LoVo (cell line): Measurements from ENCODE around the gene DYRK2.

ENCODE experiments used
- DNase-seq: peaks from one replicate; pipeline ENCODE4 v3.0.0-alpha.2; 2016; ENCODE audit warnings: low spot score

The DYRK2 gene

DNA sequence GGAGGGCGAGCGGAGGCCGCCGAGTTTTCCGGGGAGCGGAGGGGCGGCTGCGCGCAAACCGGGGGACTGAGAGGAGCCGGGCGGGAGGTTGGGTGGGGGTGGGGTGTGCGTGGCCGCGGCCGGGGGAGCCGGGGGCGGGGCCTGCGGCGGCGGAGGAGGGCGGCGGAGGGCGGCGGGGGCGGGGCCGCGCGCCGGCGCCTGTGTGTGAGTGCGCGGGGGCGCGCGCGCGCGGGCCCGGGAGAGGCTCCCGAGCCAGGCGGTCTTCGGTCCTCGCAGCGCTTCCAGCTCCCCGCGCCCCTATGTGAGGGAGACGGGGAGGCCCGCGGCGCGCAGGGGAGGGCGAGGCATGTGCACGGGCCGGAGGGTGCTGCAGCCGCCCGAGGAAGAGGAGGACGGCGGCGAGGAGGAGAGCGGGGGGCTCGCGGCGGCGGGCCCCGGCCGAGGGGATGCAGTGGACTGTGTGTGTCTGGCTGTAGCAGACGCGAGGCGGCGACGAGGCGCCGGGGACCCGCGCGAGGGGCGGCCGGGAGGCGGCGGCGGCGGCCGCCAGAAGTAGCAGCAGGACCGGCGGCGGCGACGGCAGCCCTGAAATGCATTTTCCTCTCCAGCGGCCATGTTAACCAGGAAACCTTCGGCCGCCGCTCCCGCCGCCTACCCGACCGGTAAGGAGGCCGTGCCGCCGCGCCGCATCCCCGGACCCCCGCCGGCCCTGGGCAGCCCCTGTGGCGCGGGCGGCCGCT is at the start of gene DYRK2:
TSS of gene DYRK2 (plus strand) at position 225 of the 740 bp plus-strand sequence. CDS start at position 614, 389 bp downstream.
- peak; percentile 86 for DNase-seq

DNA sequence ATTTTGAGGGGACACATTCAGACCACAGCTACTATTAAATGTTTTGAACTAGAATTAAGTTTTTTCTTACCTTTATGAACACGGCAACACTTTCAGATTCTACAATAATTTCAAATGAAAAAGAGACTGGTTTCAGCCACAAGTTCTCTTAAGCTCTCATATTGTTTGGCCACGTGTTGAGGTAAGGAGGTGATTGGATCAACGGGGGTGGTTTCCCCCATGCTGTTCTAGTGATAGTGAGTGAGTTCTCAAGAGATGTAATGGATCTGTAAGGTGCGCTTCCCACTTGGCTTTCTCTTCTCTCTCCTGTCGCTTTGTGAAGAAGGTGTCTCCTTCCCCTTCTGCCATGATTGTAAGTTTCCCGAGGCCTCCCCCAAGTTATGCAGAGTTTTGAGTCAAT is 48.9 kb upstream of the DYRK2 start:
- DNase-seq, result no peak

- no peak for DNase-seq
Measured at GRCh38 chr12:67601126-67601525, 47.4 kb upstream of the DYRK2 start.

DNA sequence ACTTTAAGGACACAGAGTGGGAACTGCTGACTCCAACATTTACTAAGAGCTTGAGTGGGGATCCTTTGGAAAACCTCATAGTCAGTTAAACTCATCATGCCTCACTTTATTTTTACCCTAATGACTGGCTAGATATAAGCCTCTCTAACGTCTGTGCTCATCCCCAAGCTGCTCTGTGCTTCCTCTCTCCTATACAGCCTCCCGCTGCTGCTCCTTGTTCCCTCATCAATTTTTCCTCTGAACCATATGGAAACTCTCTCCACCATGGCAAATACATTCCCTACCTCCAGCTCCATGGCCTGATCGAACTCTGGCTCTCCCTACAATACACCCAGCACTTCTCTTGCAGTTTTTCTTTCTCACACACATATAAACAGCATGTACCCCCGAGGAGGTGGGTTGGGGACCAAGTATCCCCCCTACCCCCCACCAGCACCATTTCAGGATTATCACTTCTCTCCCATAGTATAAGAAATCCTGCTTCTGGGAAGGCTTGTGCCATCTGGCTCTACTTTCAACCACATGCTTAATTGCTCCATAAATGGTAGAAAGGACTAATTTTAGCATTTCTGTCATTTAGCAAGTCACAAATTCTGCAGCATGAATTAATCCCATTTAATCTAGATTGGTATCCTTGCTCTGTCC is 39.2 kb upstream of the DYRK2 start:
- DNase-seq, result no peak

GRCh38 chr12:67613040-67613439 is 35.5 kb upstream of the DYRK2 start:
- no peak for DNase-seq

DNA sequence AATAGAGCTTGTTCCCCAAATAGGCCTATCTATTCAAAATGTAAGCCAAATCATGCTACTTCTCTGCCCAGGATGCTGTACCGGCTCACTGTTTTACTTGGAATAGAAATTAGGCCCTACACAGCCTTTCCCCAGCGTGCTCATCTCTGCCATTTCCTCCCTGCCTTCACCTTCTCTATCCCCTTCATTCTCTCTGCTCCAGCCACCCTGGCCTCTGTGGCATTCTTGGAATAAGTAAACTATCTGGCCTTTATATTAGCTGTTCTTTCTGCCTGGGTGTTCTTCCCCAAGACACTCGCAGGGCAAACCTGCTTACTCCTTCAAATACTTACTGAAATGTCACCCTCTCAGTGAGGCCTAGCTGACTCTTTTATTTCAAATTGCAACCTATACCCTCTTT is 30.9 kb upstream of the DYRK2 start:
- DNase-seq, result no peak

GRCh38 chr12:67618303-67618702 is 30.2 kb upstream of the DYRK2 start:
- no peak for DNase-seq

- no peak for DNase-seq
Measured at GRCh38 chr12:67621112-67621511, 27.4 kb upstream of the DYRK2 start.

DNA sequence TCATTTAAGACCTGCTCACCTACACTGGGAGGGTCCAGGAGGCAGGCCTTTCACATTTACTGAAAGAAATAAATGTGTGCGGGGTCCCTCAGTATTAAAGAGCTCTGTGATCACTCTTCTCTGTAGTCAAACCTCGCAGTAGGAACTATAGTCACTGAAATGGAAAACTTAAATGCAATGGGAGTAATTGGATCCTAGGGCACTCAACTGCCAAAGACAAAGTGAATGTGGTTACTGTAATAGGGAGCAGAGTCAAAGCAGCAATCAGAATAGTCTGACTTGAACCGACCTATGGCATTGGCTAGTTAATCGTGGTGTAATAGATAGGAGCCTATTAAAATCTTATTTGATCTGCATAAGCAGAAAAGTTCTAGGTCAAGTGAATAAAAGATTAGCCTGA is 26.6 kb upstream of the DYRK2 start:
- DNase-seq, result no peak

GRCh38 chr12:67623259-67623658 is 25.3 kb upstream of the DYRK2 start:
- DNase-seq, result no peak

DNA sequence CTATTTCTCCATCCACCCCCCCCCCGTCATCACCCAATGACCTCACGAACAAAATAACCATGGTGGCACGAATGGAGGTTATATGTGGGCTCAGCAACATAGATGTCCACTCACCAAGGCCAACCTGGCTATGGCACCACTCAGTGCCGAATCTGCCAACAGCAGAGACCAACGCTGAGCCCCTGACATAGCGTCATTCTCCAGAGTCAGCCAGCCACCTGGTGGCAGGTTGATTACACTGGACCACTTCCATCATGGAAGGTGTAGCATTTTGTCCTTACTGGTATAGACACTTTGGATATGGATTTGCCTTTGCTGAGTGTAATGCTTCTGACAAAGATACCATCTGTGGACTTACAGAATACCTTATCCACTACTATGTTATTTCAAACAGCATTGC is 24.2 kb upstream of the DYRK2 start:
- no peak for DNase-seq

- DNase-seq, result no peak
Measured at GRCh38 chr12:67625004-67625403, 23.5 kb upstream of the DYRK2 start.

- DNase-seq, result no peak
Measured at GRCh38 chr12:67626156-67626555, 22.4 kb upstream of the DYRK2 start.

- DNase-seq, result no peak
Measured at GRCh38 chr12:67630373-67631088, 18.0 kb upstream of the DYRK2 start.

DNA sequence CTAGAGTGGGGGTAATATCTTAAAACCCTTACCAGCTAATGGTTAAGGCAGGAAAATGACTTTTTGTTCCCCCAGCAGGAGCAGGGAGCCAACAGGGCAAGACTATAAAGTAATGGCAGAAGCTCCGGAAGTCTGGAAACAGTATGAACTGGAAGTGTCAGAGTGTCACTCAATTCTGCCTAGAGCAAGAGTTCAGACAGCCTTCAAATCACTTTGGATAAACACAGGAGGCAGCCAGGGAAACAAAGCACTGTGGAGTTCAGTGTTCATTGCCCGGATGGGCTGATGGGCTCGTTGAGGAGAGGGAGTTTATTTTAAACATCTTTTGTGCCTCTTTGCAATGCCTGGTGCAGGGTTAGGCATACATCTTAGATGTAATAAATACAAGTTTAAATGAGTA is 16.5 kb upstream of the DYRK2 start:
- DNase-seq, result no peak

DNA sequence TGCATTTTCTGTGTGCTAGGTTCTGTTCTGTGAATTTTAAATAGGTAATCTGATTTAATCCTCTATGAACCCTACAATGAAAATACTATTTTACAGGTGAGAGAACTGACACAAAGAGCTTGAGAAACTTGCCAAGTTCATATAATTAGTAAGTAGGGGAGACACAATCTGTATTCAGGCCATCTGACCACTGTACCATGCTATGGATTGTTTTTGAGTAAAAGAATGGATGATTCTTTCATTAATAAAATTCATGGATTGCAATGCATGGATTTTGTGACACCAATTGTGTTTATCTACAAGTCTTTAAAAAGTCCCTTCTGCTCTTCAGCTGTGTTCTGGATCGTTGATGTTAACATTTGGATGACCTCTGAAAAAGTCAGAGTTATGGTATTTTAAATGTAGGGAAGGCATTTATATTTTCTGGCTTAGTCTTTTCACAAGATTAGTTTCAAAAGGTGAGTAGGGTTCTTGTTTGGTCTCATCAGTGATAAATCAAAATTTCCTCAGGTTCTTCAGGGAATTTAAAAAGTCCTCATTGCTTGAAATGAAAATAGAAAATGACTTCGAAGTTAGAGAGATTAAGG is 15.4 kb upstream of the DYRK2 start:
- DNase-seq, result no peak

DNA sequence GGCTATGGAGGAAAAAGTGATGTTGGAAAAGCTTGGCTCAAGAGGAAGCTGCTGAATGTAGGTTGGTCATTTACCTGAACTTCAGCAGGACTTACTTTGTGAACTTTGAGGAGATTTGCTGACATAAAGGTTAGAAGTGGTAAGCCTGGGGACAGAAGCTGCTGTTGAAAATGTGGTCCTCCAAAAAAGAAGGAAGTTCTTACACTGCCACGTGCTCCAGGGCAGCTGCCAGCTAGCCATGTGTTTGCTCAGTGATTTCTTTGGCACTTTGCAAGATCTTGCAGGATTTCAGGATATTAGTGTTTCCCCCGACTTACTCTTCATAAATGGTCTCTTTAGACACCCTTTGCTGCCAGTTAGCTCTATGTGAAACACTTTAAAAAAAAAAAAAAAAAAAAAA is 14.8 kb upstream of the DYRK2 start:
- no peak for DNase-seq

DNA sequence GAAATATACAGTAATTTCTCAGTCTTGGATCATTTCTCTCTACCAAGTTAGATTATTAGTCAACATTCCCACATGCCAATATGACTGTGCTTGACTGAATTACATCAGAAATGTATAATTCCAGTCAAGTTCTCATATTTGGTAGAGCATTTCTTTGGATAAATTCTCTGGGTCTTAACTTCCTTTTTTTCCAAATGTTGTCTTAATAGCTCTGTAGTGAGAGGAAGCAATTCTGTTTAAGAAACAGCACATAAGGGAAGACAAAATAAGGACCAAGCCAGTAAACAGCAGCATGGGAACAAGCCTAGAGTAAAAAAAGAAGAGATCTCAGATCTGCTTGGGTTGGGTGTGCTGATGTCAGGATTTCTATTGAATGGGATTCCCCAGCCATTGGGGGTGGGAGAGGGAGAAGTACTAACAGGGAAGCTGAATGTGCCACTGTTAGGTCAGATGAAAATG is 14.2 kb upstream of the DYRK2 start:
- no peak for DNase-seq

GRCh38 chr12:67637718-67638117 is 10.8 kb upstream of the DYRK2 start:
- DNase-seq, result no peak

GRCh38 chr12:67638694-67639093 is 9.9 kb upstream of the DYRK2 start:
- no peak for DNase-seq

GRCh38 chr12:67640863-67641262 is 7.7 kb upstream of the DYRK2 start:
- DNase-seq, result no peak

- no peak for DNase-seq
Measured at GRCh38 chr12:67645126-67645525, 3.4 kb upstream of the DYRK2 start.

GRCh38 chr12:67645601-67646000 is 2.9 kb upstream of the DYRK2 start:
- no peak for DNase-seq
